ENCODE measurements around the gene MGLL. TPM values are rescaled to one million over a fixed set of nuclear protein-coding genes. Genes with fewer than 3 reads are reported as not detected.

The MGLL gene
- total and polyA plus RNA-seq, 2 experiments from 2014 or later, result 58.7 to 184 TPM

DNA sequence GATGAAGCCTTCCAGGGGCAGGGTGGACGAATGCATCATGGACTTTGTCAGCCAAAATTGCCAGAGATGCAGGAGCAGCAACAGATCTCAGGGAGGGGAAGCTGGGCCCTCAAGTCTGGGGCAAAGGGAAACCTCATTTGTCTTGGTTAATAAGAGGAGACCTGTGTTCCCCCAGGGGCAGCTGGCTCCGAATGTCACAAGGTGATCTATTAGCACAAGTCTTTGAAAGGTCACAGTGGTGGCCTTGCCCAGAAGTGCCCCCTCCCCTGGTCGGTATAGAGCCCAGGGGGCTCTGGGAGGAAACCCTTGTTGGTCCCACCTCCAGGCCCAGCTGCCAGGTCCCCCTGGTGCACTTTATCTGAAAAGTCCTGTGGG, 103.4 kb downstream of the MGLL start:
- WGBS, 2 experiments (ENCODE audit: low coverage in 1 of 2, low lambda C conversion rate in 2 of 2, missing lambda C conversion rate in 2 of 2), result 59% methylated on average over 3 of the region's 3 CpGs

DNA sequence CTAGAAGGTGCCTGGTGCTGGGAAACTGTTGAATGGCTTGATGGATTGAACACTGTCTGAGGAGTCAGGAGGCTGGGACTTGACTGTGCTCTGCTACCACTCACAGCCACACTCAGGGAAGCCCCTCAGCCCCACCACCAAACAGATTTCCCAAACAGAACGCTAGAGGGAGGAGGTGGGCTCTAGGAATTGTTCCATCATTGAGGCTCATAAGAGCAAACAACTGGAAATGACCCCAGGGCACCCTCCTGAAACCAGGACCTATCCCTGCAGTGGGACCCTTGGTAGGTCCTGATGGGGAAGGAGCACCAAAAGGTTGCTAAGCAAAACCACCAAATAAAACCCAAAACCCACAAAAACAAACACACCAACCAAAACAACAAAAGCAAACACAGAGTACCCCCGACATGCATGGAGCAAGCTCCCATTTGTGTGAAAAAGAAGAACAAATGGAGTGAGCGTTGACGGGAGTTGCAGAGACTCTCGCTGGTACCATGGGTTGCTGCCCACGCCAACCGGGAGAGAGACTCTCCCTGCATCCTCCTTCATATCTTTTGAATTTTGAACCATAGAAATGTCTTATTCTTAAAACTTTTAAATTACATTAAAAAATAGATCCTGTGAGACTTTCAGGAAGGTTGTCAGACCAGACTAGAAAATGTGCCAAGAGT, 103.9 kb downstream of the MGLL start:
- H3K9ac ChIP-seq, result no peak overlapping the region
- H4K20me1 ChIP-seq (ENCODE audit: insufficient read depth), result no peaks in the 10 kb centered on the region
- no peak overlapping the region for H3K27ac ChIP-seq
- H3K4me2 ChIP-seq (ENCODE audit: unreplicated experiment), result no peak overlapping the region
- H3K4me1 ChIP-seq (ENCODE audit: insufficient read depth), result 0 out of 2 replicates have a peak, but pooled peaks cover 5% of the 10 kb centered on the region
- no peaks in the 10 kb centered on the region for H3K9me3 ChIP-seq (ENCODE audit: low read depth)
- no peak overlapping the region for H2AFZ ChIP-seq
- H3K36me3 ChIP-seq (ENCODE audit: low read depth), result peaks cover 7% of the 10 kb centered on the region; the same call in 1 of the 2 replicates
- in situ Hi-C loops (cut with MboI), result no loop called here
- H3F3A ChIP-seq (ENCODE audit: insufficient read depth), result no peaks in the 10 kb centered on the region
- no peaks in the 10 kb centered on the region for H3K79me2 ChIP-seq (ENCODE audit: insufficient read depth)
- WGBS, 2 experiments (ENCODE audit: low coverage in 1 of 2, low lambda C conversion rate in 2 of 2, missing lambda C conversion rate in 2 of 2), result 73 to 79% methylated on average over 7 of the region's 7 CpGs
- no peaks in the 10 kb centered on the region for H3K9me2 ChIP-seq (ENCODE audit: insufficient read depth)
- H3K27me3 ChIP-seq (replicated peaks; ENCODE audit: insufficient read depth), result no peaks in the 10 kb centered on the region
- H3K4me3 ChIP-seq, result no peak overlapping the region
- DNase-seq, result no peak
- TF ChIP-seq EZH2phosphoT487 (IDR thresholded peaks at IDR 0.05; ENCODE audit: insufficient read depth, low read depth) (no peak), EZH2 (IDR thresholded peaks at IDR 0.05; ENCODE audit: insufficient read depth, poor library complexity, severe bottlenecking) (no peak)

More for the DNA sequence above, 103.4 kb downstream of the MGLL start:
- Histone ChIP-seq H3K9me2 (ENCODE audit: insufficient read depth) (no peaks in the 10 kb centered on the region), H3K27me3 (replicated peaks; ENCODE audit: insufficient read depth) (no peaks in the 10 kb centered on the region), H3K4me2 (ENCODE audit: unreplicated experiment) (no peak overlapping the region), H3K79me2 (ENCODE audit: insufficient read depth) (no peaks in the 10 kb centered on the region), H3F3A (ENCODE audit: insufficient read depth) (no peaks in the 10 kb centered on the region), H3K4me1 (ENCODE audit: insufficient read depth) (0 out of 2 replicates have a peak, but pooled peaks cover 5% of the 10 kb centered on the region), H2AFZ (no peak overlapping the region), H3K27ac (no peak overlapping the region), H3K4me3 (no peak overlapping the region), H4K20me1 (ENCODE audit: insufficient read depth) (no peaks in the 10 kb centered on the region), H3K9ac (no peak overlapping the region), H3K9me3 (ENCODE audit: low read depth) (no peaks in the 10 kb centered on the region), H3K36me3 (ENCODE audit: low read depth) (peaks cover 7% of the 10 kb centered on the region; the same call in 1 of the 2 replicates)
- DNase-seq, result no peak
- TF ChIP-seq EZH2 (IDR thresholded peaks at IDR 0.05; ENCODE audit: insufficient read depth, poor library complexity, severe bottlenecking) (no peak), EZH2phosphoT487 (IDR thresholded peaks at IDR 0.05; ENCODE audit: insufficient read depth, low read depth) (no peak)
- in situ Hi-C loops (cut with MboI), result no loop called here

DNA sequence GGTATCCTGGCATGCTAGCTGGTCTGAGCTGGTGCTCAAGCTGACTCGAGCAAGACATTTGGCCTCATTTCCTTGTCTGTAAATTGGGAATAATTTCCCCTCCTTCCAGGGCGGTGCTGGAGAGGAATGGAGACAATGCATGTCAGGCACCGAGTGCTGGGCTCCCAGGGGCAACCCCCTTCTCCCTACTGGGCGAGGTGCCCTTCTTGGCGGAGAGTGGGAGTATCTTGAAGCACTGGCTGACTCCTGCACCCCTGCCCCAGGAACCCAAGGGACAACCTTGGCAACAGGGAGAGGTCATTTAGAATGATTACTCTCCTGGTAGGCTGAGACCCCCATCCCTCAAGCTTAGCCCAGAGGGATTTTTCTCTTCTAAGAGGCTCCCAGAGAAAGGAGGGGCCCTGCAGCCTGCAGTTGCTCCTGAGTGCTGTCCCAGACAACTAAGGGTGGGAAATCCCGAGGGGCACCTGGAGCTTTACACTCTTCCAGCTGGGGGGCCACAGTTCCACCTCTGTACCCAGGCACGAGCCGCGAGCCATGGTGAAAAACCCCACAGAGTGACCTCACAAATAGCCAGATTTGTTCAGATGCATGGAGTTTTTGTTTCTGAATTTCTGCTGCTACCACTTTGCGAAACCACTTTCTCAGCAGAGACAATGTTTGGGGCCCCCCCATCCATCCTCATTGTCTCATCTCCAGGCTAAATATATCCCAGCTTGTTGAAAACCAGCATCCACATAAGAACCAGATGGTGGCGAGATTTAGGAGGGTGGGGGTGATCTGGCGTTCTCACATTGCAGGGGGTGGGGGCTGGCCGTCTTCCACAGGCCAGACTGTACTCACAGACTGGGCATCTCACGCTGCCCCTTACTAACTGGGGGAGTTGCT, 104.7 kb downstream of the MGLL start:
- Histone ChIP-seq H4K20me1 (ENCODE audit: insufficient read depth) (no peaks in the 10 kb centered on the region), H3K27ac (no peak overlapping the region), H2AFZ (no peak overlapping the region), H3K4me2 (ENCODE audit: unreplicated experiment) (no peak overlapping the region), H3K79me2 (ENCODE audit: insufficient read depth) (no peaks in the 10 kb centered on the region), H3K4me3 (no peak overlapping the region), H3K9ac (no peak overlapping the region), H3K9me2 (ENCODE audit: insufficient read depth) (no peaks in the 10 kb centered on the region), H3K9me3 (ENCODE audit: low read depth) (no peaks in the 10 kb centered on the region), H3K4me1 (ENCODE audit: insufficient read depth) (0 out of 2 replicates have a peak, but pooled peaks cover 3% of the 10 kb centered on the region), H3K36me3 (ENCODE audit: low read depth) (peaks cover 7% of the 10 kb centered on the region; the same call in 1 of the 2 replicates), H3F3A (ENCODE audit: insufficient read depth) (no peaks in the 10 kb centered on the region), H3K27me3 (replicated peaks; ENCODE audit: insufficient read depth) (no peaks in the 10 kb centered on the region)
- in situ Hi-C loops (cut with MboI), result no loop called here
- no peak for TF ChIP-seq EZH2 (IDR thresholded peaks at IDR 0.05; ENCODE audit: insufficient read depth, poor library complexity, severe bottlenecking)
- TF ChIP-seq EZH2phosphoT487 (IDR thresholded peaks at IDR 0.05; ENCODE audit: insufficient read depth, low read depth), result no peak
- DNase-seq, result peak; percentile 44
- WGBS, 2 experiments (ENCODE audit: low coverage in 1 of 2, low lambda C conversion rate in 2 of 2, missing lambda C conversion rate in 2 of 2), result 73 to 87% methylated on average over 12 to 14 of the region's 14 CpGs

DNA sequence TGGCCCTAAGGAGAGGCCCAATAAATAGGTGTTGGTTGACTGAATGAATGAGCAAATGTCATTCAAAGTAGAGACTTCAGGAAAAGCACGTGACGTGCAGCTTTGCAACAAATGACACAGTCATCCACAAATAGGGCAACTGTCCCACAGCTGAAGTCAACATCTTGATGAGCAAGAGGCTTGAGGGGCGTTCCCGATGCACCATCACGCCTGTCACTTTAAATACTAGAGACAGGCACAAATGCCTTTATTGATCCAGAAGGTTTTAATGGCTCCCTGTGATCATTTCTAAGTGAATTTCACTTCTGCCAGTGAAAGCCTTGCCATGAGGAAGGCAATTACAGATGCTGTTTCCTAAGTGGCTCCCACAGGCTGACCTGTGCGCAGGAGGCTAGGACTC, 105.9 kb downstream of the MGLL start:
- H2AFZ ChIP-seq, result no peak overlapping the region
- H4K20me1 ChIP-seq (ENCODE audit: insufficient read depth), result no peaks in the 10 kb centered on the region
- DNase-seq, result peak; percentile 23
- no peaks in the 10 kb centered on the region for H3K27me3 ChIP-seq (replicated peaks; ENCODE audit: insufficient read depth)
- no peaks in the 10 kb centered on the region for H3F3A ChIP-seq (ENCODE audit: insufficient read depth)
- H3K9me3 ChIP-seq (ENCODE audit: low read depth), result no peaks in the 10 kb centered on the region
- no peaks in the 10 kb centered on the region for H3K4me1 ChIP-seq (ENCODE audit: insufficient read depth)
- H3K4me2 ChIP-seq (ENCODE audit: unreplicated experiment), result no peak overlapping the region
- no peaks in the 10 kb centered on the region for H3K9me2 ChIP-seq (ENCODE audit: insufficient read depth)
- no peak overlapping the region for H3K4me3 ChIP-seq
- TF ChIP-seq EZH2 (IDR thresholded peaks at IDR 0.05; ENCODE audit: insufficient read depth, poor library complexity, severe bottlenecking), result no peak
- TF ChIP-seq EZH2phosphoT487 (IDR thresholded peaks at IDR 0.05; ENCODE audit: insufficient read depth, low read depth), result no peak
- H3K27ac ChIP-seq, result no peak overlapping the region
- H3K79me2 ChIP-seq (ENCODE audit: insufficient read depth), result no peaks in the 10 kb centered on the region
- in situ Hi-C loops (cut with MboI), result no loop called here
- H3K36me3 ChIP-seq (ENCODE audit: low read depth), result peaks cover 7% of the 10 kb centered on the region; the same call in 1 of the 2 replicates
- no peak overlapping the region for H3K9ac ChIP-seq
- 69 to 80% methylated on average over 6 of the region's 6 CpGs for WGBS, 2 experiments (ENCODE audit: low coverage in 1 of 2, low lambda C conversion rate in 2 of 2, missing lambda C conversion rate in 2 of 2)
